Measurements from ENCODE around the gene RPS19BP1. TPM values are rescaled to one million over a fixed set of nuclear protein-coding genes. Genes with fewer than 3 reads are reported as not detected.
A peak's percentile ranks its signal among the peaks of the same experiment; 100 is the strongest.
"Not testable (repeated sequence)": the region's sequence is repeated elsewhere in the genome, so short reads cannot be mapped to it uniquely, and the experiment has no call there.

Gene RPS19BP1
- total and polyA plus RNA-seq, 4 experiments from 2014 or later, result 66.9 to 112 (median 85.3) TPM

DNA sequence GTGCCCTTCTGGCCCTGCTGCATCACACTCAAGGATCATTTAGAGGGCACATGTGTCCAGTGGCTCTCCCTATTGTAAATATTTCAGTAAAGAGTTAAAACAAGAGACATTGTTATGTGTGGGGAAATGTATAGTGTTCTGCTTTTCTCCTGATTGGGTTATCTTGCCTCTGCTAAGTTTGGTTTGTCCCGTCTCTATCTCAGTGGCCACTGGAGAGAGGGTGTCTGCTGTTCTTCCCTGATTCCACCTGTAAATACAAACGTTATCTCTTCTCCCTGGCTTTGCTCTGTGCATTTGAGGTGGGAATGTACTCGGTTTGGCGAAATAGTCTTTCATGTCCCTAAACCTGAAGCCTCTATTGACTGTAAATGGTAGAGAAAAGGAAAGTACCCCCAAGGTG, 24.2 kb downstream of the RPS19BP1 start:
- Mint-ChIP-seq H3K36me3 (peaks cover 49 to 77% of the 10 kb centered on the region in 2 donors), H3K9me3 (no peaks in the 10 kb centered on the region), H3K27me3 (no peaks in the 10 kb centered on the region), H3K4me1 (peaks cover 26 to 46% (median 34%) of the 10 kb centered on the region in 4 donors), H3K27ac (peak overlapping the region in 2 of 7 donors; percentile 41 to 58), H3K4me3 (no peak overlapping the region)
- ChIA-PET CTCF (ENCODE audit: partially characterized antibody) (interaction anchor here (0.8 to 3.0 kb wide), 5 partner anchors 8 to 21 kb away, joined by 4 to 10 read pairs (median 6); no protein-coding TSS in a partner anchor), POLR2A (ENCODE audit: partially characterized antibody) (interaction anchor here (1.5 kb wide), 1 partner anchor 17 kb away, joined by 3 read pairs; no protein-coding TSS in a partner anchor)
- peaks cover 66% of the 10 kb centered on the region for H3K36me3 ChIP-seq (ENCODE audit: insufficient read depth, low read length)
- H3K9me3 ChIP-seq (ENCODE audit: control insufficient read depth in 1 of 2, low read length in 2 of 2), result no peaks in the 10 kb centered on the region
- DNase-seq, result no peak
- H3K4me1 ChIP-seq (ENCODE audit: insufficient read depth, low read length), result peaks cover 20% of the 10 kb centered on the region
- no peaks in the 10 kb centered on the region for H3K27me3 ChIP-seq (ENCODE audit: insufficient read depth, low read length)
- no peak overlapping the region for H3K27ac ChIP-seq (ENCODE audit: low read depth, low read length)
- intact Hi-C loops (cut with micrococcal nuclease), result no loop called here
- no peak overlapping the region for H3K4me3 ChIP-seq (ENCODE audit: low read length in 2 of 2)

DNA sequence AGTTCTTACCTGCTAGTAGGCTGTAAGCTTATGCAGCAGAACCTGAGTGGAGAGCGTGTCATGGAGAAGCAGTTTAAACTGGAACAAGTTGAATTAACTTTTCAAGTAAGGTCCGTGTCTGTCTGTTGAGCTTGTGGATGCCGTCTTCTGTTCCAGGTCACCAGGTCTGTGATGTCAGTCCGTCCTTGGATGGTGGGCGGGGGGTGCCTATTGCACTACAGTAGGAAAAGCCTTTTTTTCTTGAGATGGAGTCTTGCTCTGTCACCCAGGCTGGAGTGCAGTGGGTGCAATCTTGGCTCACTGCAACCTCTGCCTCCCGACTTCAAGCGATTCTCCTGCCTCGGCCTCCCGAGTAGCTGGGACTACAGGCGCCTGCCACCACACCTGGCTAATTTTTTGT, 25.5 kb downstream of the RPS19BP1 start:
- CTCF ChIA-PET (ENCODE audit: partially characterized antibody), result interaction anchor here (1.3 to 1.7 kb wide), 5 partner anchors 10 to 22 kb away, joined by 3 to 9 read pairs (median 5); partner anchors contain the start of gene ATF4

GRCh38 chr22:39504071-39504470, 28.5 kb downstream of the RPS19BP1 start:
- Histone ChIP-seq H3K27ac (ENCODE audit: low read depth, low read length) (no peak overlapping the region), H3K36me3 (ENCODE audit: insufficient read depth, low read length) (peaks cover 33% of the 10 kb centered on the region), H3K9me3 (ENCODE audit: control insufficient read depth in 1 of 2, low read length in 2 of 2) (no peaks in the 10 kb centered on the region), H3K27me3 (ENCODE audit: insufficient read depth, low read length) (no peaks in the 10 kb centered on the region), H3K4me1 (ENCODE audit: insufficient read depth, low read length) (peaks cover 31% of the 10 kb centered on the region), H3K4me3 (ENCODE audit: low read length in 2 of 2) (no peak overlapping the region)
- intact Hi-C loops (cut with micrococcal nuclease), result no loop called here
- H3K9me3 Mint-ChIP-seq, result no peaks in the 10 kb centered on the region
- H3K4me1 Mint-ChIP-seq, result peaks cover 19 to 60% (median 42%) of the 10 kb centered on the region in 4 donors
- peak overlapping the region in 5 of 8 donors; percentile 60 to 97 (median 96) for H3K4me3 Mint-ChIP-seq
- H3K36me3 Mint-ChIP-seq, result peaks cover 25 to 42% of the 10 kb centered on the region in 2 donors
- DNase-seq, result no peak
- no peaks in the 10 kb centered on the region for H3K27me3 Mint-ChIP-seq
- ChIA-PET CTCF (ENCODE audit: partially characterized antibody) (interaction anchor here (1.2 to 3.7 kb wide), 3 partner anchors 13 to 520 kb away, joined by 3 to 17 read pairs (median 6); no protein-coding TSS in a partner anchor), POLR2A (ENCODE audit: partially characterized antibody) (interaction anchor here (1.4 to 5.5 kb wide), 3 partner anchors 19 to 540 kb away, joined by 3 to 125 read pairs (median 38); partner anchors contain the start of gene ATF4)
- peak overlapping the region in 3 of 7 donors; percentile 6 to 78 (median 32) for H3K27ac Mint-ChIP-seq

More for the DNA sequence above, 25.5 kb downstream of the RPS19BP1 start:
- peaks cover 59% of the 10 kb centered on the region for H3K36me3 ChIP-seq (ENCODE audit: insufficient read depth, low read length)
- H3K9me3 Mint-ChIP-seq; H3K4me3 ChIP-seq (ENCODE audit: low read length in 2 of 2); DNase-seq; H3K4me3 Mint-ChIP-seq; H3K27me3 Mint-ChIP-seq; H3K27me3 ChIP-seq (ENCODE audit: insufficient read depth, low read length); intact Hi-C loops (cut with micrococcal nuclease); H3K9me3 ChIP-seq (ENCODE audit: control insufficient read depth in 1 of 2, low read length in 2 of 2); H3K27ac ChIP-seq (ENCODE audit: low read depth, low read length): not testable (repeated sequence)
- Mint-ChIP-seq H3K4me1 (peaks cover 28 to 58% (median 40%) of the 10 kb centered on the region in 4 donors), H3K27ac (peak overlapping the region in 1 of 7 donors; percentile 52), H3K36me3 (peaks cover 43 to 68% of the 10 kb centered on the region in 2 donors)
- H3K4me1 ChIP-seq (ENCODE audit: insufficient read depth, low read length), result peaks cover 27% of the 10 kb centered on the region
- POLR2A ChIA-PET (ENCODE audit: partially characterized antibody), result interaction anchor here (0.9 to 1.5 kb wide), 2 partner anchors 13 to 19 kb away, joined by 3 read pairs; partner anchors contain the start of gene ATF4

- POLR2A ChIA-PET (ENCODE audit: partially characterized antibody), result interaction anchor here (1.4 to 5.5 kb wide), 7 partner anchors 13 to 540 kb away, joined by 3 to 125 read pairs (median 15); partner anchors contain the start of genes ATF4, RPL3 and RPS19BP1
- H3K9me3 ChIP-seq (ENCODE audit: control insufficient read depth in 1 of 2, low read length in 2 of 2), result no peaks in the 10 kb centered on the region
- Mint-ChIP-seq H3K4me1 (peaks cover 18 to 58% (median 40%) of the 10 kb centered on the region in 4 donors), H3K27ac (peak overlapping the region; percentile 1 to 98 (median 70)), H3K36me3 (peaks cover 23 to 39% of the 10 kb centered on the region in 2 donors), H3K4me3 (peak overlapping the region; percentile 60 to 99 (median 96)), H3K27me3 (no peaks in the 10 kb centered on the region), H3K9me3 (no peaks in the 10 kb centered on the region)
- no peaks in the 10 kb centered on the region for H3K27me3 ChIP-seq (ENCODE audit: insufficient read depth, low read length)
- peak overlapping the region in 1 of 2 donors; percentile 63 for H3K4me3 ChIP-seq (ENCODE audit: low read length in 2 of 2)
- H3K4me1 ChIP-seq (ENCODE audit: insufficient read depth, low read length), result peaks cover 31% of the 10 kb centered on the region
- intact Hi-C loops (cut with micrococcal nuclease), result loop anchor here (2.0 kb wide), 1 partner anchor 105 kb away; the partner anchor contains the start of gene TAB1
- CTCF ChIA-PET (ENCODE audit: partially characterized antibody), result interaction anchor here (0.9 to 3.7 kb wide), 4 partner anchors 14 to 521 kb away, joined by 3 to 17 read pairs (median 4); partner anchors contain the start of gene TAB1
- peak overlapping the region; percentile 70 for H3K27ac ChIP-seq (ENCODE audit: low read depth, low read length)
- H3K36me3 ChIP-seq (ENCODE audit: insufficient read depth, low read length), result peaks cover 32% of the 10 kb centered on the region
- DNase-seq, result no peak
Measured at GRCh38 chr22:39503630-39504029, 28.9 kb downstream of the RPS19BP1 start.

- H3K4me3 ChIP-seq (ENCODE audit: low read length in 2 of 2), result peak overlapping the region; percentile 63 to 66
- intact Hi-C loops (cut with micrococcal nuclease), result loop anchor here (1.0 to 2.0 kb wide), 3 partner anchors 17 to 104 kb away; partner anchors contain the start of genes ATF4, RPS19BP1 and TAB1
- Mint-ChIP-seq H3K27me3 (no peaks in the 10 kb centered on the region), H3K36me3 (peaks cover 17 to 34% of the 10 kb centered on the region in 2 donors), H3K4me3 (peak overlapping the region; percentile 95 to 99 (median 96)), H3K9me3 (no peaks in the 10 kb centered on the region), H3K27ac (peak overlapping the region; percentile 70 to 98 (median 89)), H3K4me1 (peaks cover 13 to 51% (median 34%) of the 10 kb centered on the region in 4 donors)
- no peaks in the 10 kb centered on the region for H3K9me3 ChIP-seq (ENCODE audit: control insufficient read depth in 1 of 2, low read length in 2 of 2)
- H3K27ac ChIP-seq (ENCODE audit: low read depth, low read length), result peak overlapping the region; percentile 70
- DNase-seq, result no peak
- H3K4me1 ChIP-seq (ENCODE audit: insufficient read depth, low read length), result peaks cover 31% of the 10 kb centered on the region
- H3K27me3 ChIP-seq (ENCODE audit: insufficient read depth, low read length), result no peaks in the 10 kb centered on the region
- ChIA-PET POLR2A (ENCODE audit: partially characterized antibody) (interaction anchor here (1.0 to 5.5 kb wide), 10 partner anchors 10 to 675 kb away, joined by 3 to 125 read pairs (median 10); partner anchors contain the start of genes ATF4, RPL3, RPS19BP1 and TNRC6B), CTCF (ENCODE audit: partially characterized antibody) (interaction anchor here (0.9 to 3.7 kb wide), 6 partner anchors 10 to 522 kb away, joined by 3 to 17 read pairs (median 8); partner anchors contain the start of gene TAB1)
- peaks cover 32% of the 10 kb centered on the region for H3K36me3 ChIP-seq (ENCODE audit: insufficient read depth, low read length)
Measured at GRCh38 chr22:39502789-39503409, 29.6 kb downstream of the RPS19BP1 start.

DNA sequence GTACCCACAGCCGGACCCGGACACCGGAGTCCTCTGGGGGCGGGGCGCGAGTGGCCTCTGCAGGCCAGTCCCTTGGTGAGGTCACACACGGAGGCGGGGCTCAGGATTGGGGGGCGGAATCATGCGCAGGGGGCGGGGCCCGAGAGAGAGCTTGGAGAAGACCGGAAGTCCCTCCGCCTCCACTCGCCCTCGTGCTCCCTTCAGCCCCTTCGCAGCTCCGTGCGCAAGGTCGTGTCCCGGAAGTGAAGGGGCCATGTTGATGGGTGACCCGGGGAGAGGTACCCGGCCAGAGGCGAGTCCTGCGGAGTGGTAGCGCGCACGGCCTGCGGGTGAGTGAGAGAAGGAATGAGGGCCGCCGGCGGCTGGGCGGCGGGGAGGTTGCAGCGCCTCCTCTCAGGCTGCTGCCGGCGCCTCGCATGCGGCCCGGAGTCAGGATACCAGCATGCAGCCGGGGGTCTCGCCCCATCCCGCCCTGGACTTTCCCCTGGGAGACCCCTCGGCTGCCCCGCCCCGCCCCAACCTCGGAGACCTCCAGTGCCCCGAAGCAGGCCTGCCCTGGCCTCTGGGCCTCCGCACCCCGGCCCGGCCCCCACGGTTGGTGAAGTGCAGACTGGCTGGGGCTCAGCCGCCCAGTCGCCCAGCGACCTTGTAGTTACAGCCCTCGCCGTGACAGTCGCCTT, 30.3 kb downstream of the RPS19BP1 start, which contains the start of gene MIEF1:
Gene MIEF1, plus strand, starts transcription at position 182 of the 680 bp plus-strand sequence. CDS start 9,005 bp downstream, outside the sequence.
- Mint-ChIP-seq H3K4me3 (peak within 1 kb of the TSS; percentile 95 to 99 (median 96)), H3K4me1 (peaks cover 13 to 50% (median 35%) of the 10 kb centered on the region in 4 donors), H3K9me3 (no peaks in the 10 kb centered on the region), H3K27me3 (no peaks in the 10 kb centered on the region), H3K36me3 (peaks cover 17 to 34% of the 10 kb centered on the region in 2 donors), H3K27ac (peak within 1 kb of the TSS; percentile 78 to 98 (median 96))
- Histone ChIP-seq H3K36me3 (ENCODE audit: insufficient read depth, low read length) (peaks cover 32% of the 10 kb centered on the region), H3K4me1 (ENCODE audit: insufficient read depth, low read length) (peaks cover 31% of the 10 kb centered on the region), H3K27ac (ENCODE audit: low read depth, low read length) (peak within 1 kb of the TSS; percentile 70), H3K4me3 (ENCODE audit: low read length in 2 of 2) (peak within 1 kb of the TSS; percentile 63 to 66), H3K9me3 (ENCODE audit: control insufficient read depth in 1 of 2, low read length in 2 of 2) (no peaks in the 10 kb centered on the region), H3K27me3 (ENCODE audit: insufficient read depth, low read length) (no peaks in the 10 kb centered on the region)
- POLR2A ChIA-PET (ENCODE audit: partially characterized antibody), result interaction anchor here (0.7 to 5.5 kb wide), 16 partner anchors 9 to 675 kb away, joined by 3 to 125 read pairs (median 7); partner anchors contain the start of genes ATF4, RPL3, RPS19BP1 and TAB1
- intact Hi-C loops (cut with micrococcal nuclease), result loop anchor here (1.0 to 2.0 kb wide), 3 partner anchors 18 to 103 kb away; partner anchors contain the start of genes ATF4, RPS19BP1 and TAB1
- CTCF ChIA-PET (ENCODE audit: partially characterized antibody), result interaction anchor here (0.5 to 3.7 kb wide), 11 partner anchors 9 to 1146 kb away, joined by 3 to 17 read pairs (median 4); partner anchors contain the start of gene TAB1
- DNase-seq, result peak; percentile 79 to 91 (median 82)
